Ascending aorta (tissue), 2 donors: ENCODE data around the gene GNPAT. TPM values are rescaled to one million over a fixed set of nuclear protein-coding genes. Genes with fewer than 3 reads are reported as not detected.

Experiments
- DNase-seq, 2 donors: peaks; one replicate each; pipeline ENCODE4 v3.0.0-alpha.2; 2019; ENCODE audit warnings: low spot score in 2 of 2
- H3K27ac ChIP-seq, 2 donors: fragments of 200-600 bp; sonication (generic); one replicate each; pipeline ENCODE4 v1.5.1; 2016 to 2017; ENCODE audit warnings: mild to moderate bottlenecking in 1 of 2
- H3K27me3 ChIP-seq: fragments of 200-600 bp; sonication (generic); one replicate; pipeline ENCODE4 v1.5.1; 2017
- H3K36me3 ChIP-seq, 2 donors: fragments of 200-600 bp; sonication (generic); one replicate each; pipeline ENCODE4 v1.5.1; 2016
- H3K4me1 ChIP-seq, 2 donors: fragments of 200-600 bp; sonication (generic); one replicate each; pipeline ENCODE4 v1.5.1; 2016 to 2017; ENCODE audit warnings: mild to moderate bottlenecking in 1 of 2
- H3K4me3 ChIP-seq, 2 donors: fragments of 200-600 bp; sonication (generic); one replicate each; pipeline ENCODE4 v1.5.1; 2016 to 2017; ENCODE audit warnings: mild to moderate bottlenecking in 1 of 2
- H3K9me3 ChIP-seq, 2 donors: fragments of 200-600 bp; sonication (generic); one replicate each; pipeline ENCODE4 v1.5.1; 2016
- intact Hi-C: fragments of 100-400 bp; cut with DNase I; formaldehyde crosslinking; loops from one replicate; pipeline ENCODE4 v1.15.1; 2023
- total RNA-seq: library from RNA; depleted of rRNA; stranded (reverse); fragments of >200 nt; gene quantifications from one replicate; pipeline ENCODE4 v1.1.0, GENCODE V29; 2016
- TF ChIP-seq, protein P1 (sequence below), 3 experiments: fragments of 200-600 bp in 2 of 3; fragments of 450-650 bp in 1 of 3; sonication (generic) in 2 of 3; IDR thresholded peaks; one replicate each; pipeline ENCODE4 v1.5.1; 2016 to 2019; ENCODE audit warnings: antibody characterized with exemption in 3 of 3, mild to moderate bottlenecking in 1 of 3, moderate library complexity in 1 of 3

GNPAT gene
- total RNA-seq, 1 donor from 2014 or later, result 34.8 TPM

- intact Hi-C loops, result loop anchor here (5.0 to 10.0 kb wide), 3 partner anchors 240 to 570 kb away; partner anchors contain the start of genes ARV1, COG2 and TTC13
Measured at GRCh38 chr1:231214918-231215680, 25.9 kb upstream of the GNPAT start.

GRCh38 chr1:231215681-231216385 lies 25.2 kb upstream of the GNPAT start:
- intact Hi-C loops, result loop anchor here (10.0 kb wide), 2 partner anchors 241 to 571 kb away; partner anchors contain the start of genes ARV1, COG2 and TTC13
- no peak for DNase-seq
- TF ChIP-seq, protein P1, sequence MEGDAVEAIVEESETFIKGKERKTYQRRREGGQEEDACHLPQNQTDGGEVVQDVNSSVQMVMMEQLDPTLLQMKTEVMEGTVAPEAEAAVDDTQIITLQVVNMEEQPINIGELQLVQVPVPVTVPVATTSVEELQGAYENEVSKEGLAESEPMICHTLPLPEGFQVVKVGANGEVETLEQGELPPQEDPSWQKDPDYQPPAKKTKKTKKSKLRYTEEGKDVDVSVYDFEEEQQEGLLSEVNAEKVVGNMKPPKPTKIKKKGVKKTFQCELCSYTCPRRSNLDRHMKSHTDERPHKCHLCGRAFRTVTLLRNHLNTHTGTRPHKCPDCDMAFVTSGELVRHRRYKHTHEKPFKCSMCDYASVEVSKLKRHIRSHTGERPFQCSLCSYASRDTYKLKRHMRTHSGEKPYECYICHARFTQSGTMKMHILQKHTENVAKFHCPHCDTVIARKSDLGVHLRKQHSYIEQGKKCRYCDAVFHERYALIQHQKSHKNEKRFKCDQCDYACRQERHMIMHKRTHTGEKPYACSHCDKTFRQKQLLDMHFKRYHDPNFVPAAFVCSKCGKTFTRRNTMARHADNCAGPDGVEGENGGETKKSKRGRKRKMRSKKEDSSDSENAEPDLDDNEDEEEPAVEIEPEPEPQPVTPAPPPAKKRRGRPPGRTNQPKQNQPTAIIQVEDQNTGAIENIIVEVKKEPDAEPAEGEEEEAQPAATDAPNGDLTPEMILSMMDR (IDR thresholded peaks at IDR 0.05), result no peak
- H3K4me3 ChIP-seq, result no peak overlapping the region
- no peaks in the 10 kb centered on the region for H3K27me3 ChIP-seq
- no peak overlapping the region for H3K27ac ChIP-seq
- no peaks in the 10 kb centered on the region for H3K4me1 ChIP-seq
- no peaks in the 10 kb centered on the region for H3K36me3 ChIP-seq
- no peaks in the 10 kb centered on the region for H3K9me3 ChIP-seq

More at GRCh38 chr1:231214918-231215680, 25.9 kb upstream of the GNPAT start:
- Histone ChIP-seq H3K27me3 (no peaks in the 10 kb centered on the region), H3K4me1 (no peaks in the 10 kb centered on the region), H3K4me3 (no peak overlapping the region), H3K36me3 (no peaks in the 10 kb centered on the region), H3K27ac (no peak overlapping the region), H3K9me3 (no peaks in the 10 kb centered on the region)
- TF ChIP-seq, protein P1 (IDR thresholded peaks at IDR 0.05), result no peak
- DNase-seq, result no peak

DNA sequence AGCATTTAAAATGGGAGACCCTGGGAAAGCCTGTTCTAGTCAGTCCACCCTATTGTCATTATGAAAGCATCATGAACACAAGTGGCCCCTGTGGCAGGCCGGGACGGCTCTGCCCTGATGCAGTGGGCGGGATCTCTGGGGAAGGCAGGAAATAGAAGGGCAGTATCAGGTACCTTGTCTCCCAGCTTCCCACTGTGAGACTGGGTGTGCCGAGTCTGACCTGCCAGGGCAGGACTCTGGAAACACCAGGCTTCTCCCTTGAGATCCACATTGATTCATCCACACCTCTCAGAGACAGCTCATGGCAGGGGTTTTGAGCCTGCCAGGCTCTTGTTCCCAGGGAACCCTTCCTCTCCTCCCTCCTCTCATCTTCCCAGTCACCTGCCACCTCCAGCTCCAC lies 24.5 kb upstream of the GNPAT start:
- Histone ChIP-seq H3K4me1 (no peaks in the 10 kb centered on the region), H3K27me3 (no peaks in the 10 kb centered on the region), H3K27ac (no peak overlapping the region), H3K9me3 (no peaks in the 10 kb centered on the region), H3K36me3 (no peaks in the 10 kb centered on the region), H3K4me3 (no peak overlapping the region)
- no peak for DNase-seq
- TF ChIP-seq, protein P1 (IDR thresholded peaks at IDR 0.05), result no peak
- intact Hi-C loops, result loop anchor here (10.0 kb wide), 2 partner anchors 242 to 572 kb away; partner anchors contain the start of genes ARV1, COG2 and TTC13

- intact Hi-C loops, result loop anchor here (10.0 kb wide), 2 partner anchors 242 to 572 kb away; partner anchors contain the start of genes ARV1, COG2 and TTC13
- Histone ChIP-seq H3K9me3 (no peaks in the 10 kb centered on the region), H3K4me3 (no peak overlapping the region), H3K27ac (no peak overlapping the region), H3K36me3 (no peaks in the 10 kb centered on the region), H3K27me3 (no peaks in the 10 kb centered on the region), H3K4me1 (no peaks in the 10 kb centered on the region)
- DNase-seq, result no peak
- TF ChIP-seq, protein P1 (IDR thresholded peaks at IDR 0.05), result no peak
Measured at GRCh38 chr1:231217056-231217455, 24.0 kb upstream of the GNPAT start.

GRCh38 chr1:231218078-231218477 lies 22.9 kb upstream of the GNPAT start:
- peaks cover 0 to 6% of the 10 kb centered on the region in 2 donors for H3K36me3 ChIP-seq
- intact Hi-C loops, result loop anchor here (10.0 kb wide), 2 partner anchors 243 to 573 kb away; partner anchors contain the start of genes ARV1, COG2 and TTC13

More at GRCh38 chr1:231218078-231218477, 22.9 kb upstream of the GNPAT start:
- H3K27me3 ChIP-seq, result no peaks in the 10 kb centered on the region
- H3K9me3 ChIP-seq, result no peaks in the 10 kb centered on the region
- no peaks in the 10 kb centered on the region for H3K4me1 ChIP-seq
- TF ChIP-seq, protein P1 (IDR thresholded peaks at IDR 0.05), result no peak
- H3K27ac ChIP-seq, result no peak overlapping the region
- no peak for DNase-seq
- H3K4me3 ChIP-seq, result no peak overlapping the region
